GM21786 (cell line): ENCODE results near the gene PCA3.
A peak's percentile ranks its signal among the peaks of the same experiment; 100 is the strongest.
"Not testable (repeated sequence)": the region's sequence is repeated elsewhere in the genome, so short reads cannot be mapped to it uniquely, and the experiment has no call there.

Experiments used
- ATAC-seq: cut with Tn5 transposase; IDR thresholded peaks from one replicate; pipeline ENCODE4 v1.9.1; 2021; ENCODE audit not compliant: unreplicated experiment

Gene PCA3

DNA sequence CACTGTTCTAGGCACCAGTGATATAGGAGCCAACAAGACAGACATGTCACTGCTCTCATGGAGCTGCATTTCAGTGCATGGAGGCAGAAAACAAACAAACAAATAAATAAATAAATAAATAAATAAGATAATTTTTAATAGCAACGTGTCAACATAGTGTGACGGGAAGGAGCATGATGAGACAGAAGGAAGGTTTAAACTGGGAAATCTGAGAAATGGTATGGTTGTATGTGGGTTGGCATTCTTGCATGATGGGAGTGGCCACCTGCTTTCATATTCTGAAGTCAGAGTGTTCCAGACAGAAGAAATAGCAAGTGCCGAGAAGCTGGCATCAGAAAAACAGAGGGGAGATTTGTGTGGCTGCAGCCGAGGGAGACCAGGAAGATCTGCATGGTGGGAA, at the start of gene PCA3:
Gene PCA3 (plus strand): TSS at position 301 of the 400 bp plus-strand sequence.
- ATAC-seq = no peak

DNA sequence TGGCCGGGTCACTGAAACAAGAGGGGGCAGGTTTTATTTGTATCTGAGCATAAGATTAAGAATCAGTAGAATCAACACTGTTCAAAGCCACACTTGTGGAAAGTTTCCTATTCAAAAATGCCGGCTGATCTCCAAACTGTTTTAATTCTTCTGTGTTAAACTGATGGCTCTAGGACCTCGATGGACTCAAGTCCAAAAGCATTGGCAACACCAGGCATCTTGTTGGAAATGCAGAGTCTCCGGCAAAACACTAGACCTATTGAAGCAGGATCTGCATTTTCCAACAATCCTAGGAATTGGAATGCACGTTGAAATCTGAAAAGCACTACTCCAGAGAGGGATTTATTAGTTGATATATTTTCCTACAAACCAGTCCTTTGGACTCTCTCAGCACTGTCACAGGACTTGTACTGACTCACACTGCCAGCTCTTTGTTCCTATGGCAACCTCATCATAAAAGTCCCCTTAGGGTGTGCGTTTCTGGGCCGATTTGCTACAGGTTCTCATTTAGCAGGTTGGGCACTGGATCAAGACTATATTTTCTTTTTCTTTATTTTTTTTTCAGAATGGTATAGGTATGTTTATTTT, 48.1 kb upstream of the PCA3 start:
- no peak for ATAC-seq

DNA sequence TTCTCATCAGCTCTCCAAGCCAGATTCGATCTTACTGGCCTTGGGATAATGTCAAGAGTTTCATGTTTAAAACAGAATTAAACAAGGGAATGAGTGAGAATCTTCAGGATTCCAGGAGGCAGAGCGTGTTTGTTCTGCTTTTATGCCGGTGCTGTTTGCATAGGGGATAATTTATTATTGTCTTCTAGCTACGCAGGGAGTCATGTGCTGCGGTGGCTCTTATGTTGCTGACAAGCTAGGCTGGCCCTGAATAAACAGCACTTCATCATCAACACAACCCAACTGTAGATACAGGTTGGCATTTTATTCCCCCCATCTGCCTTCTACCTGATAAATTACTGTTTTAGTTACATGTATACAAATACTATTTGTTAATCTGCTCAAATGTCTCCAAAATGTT, 47.1 kb upstream of the PCA3 start:
- no peak for ATAC-seq

DNA sequence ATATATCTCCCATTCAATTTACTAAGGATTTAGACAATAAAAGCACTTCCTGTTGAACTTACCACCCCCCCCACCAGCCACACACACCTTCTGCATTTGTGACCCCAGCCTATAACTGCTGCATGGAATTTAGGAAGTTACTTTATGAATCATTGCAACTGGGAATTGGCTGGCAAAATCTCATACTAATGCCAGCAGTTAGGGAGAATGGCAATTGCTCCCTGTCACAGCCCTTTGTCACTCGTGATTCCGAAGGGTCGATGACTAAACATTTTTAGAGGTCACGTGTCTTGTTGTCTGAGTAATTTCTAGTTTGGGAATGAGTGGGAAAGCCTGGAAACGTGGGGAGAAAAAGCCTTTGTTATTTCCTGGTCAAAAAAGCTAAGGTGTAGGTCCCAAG, 46.6 kb upstream of the PCA3 start:
- no peak for ATAC-seq

DNA sequence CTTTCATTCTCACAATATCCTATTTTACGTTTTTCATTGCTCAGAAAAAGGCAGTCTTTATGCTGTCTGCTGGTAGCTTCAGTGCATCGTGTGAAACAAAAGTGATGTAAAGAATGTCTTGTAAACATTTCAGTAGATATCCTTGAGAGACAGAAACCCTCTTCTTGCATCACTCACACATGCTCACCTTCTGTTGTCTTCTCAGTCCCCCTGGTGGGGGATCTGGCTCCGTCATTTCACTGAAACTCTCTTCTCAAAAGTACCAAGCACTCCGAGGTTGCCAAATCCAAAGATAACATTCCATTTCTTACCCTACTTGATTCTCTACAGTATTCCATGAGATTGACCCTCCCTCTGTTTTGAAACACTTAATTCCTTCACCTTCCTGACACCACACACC, 46.1 kb upstream of the PCA3 start:
- ATAC-seq = no peak

DNA sequence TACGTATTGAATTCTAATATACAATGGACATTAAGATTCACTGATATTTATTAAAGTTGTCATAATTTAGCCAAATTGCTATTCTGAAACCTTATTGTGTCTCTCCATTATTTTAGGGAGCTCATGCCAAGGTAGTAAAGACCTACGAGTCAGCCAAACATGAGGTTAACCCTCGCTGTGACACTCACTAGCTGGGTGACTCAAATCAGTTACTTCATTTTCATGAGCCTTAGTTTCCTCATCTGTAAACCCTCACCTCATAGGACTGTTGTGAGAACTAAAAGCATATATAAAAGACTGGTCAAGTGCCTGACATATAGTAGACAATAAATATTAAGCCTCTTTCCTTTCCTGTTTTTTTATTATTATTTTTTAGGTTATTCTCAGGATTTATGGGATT, 44.0 kb upstream of the PCA3 start:
- ATAC-seq = no peak

DNA sequence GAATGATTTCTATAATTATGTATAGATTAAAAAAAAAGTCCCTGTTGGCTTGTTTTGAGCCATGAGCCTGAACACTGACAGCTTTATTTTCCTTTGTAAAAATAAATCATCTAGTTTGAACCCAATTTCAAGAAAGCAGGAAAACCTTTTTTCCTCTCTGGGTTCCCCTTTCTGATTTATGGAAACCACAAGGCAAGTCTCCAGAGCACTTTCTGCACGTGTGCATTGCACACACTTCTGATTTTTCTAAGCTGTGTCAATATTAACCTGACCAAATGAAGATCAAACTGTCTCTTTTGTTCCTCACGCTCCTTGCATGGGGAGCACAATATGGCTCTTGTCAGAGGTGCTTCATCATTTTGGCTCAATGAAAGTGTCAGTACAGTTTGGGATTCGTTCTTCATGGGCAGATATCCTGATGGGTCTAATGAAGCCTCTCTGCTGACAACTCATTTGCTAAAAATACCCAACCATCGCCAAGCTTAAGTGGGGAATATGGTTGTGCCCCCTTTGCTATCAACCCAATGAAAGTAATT, 39.2 kb upstream of the PCA3 start:
- ATAC-seq = no peak

DNA sequence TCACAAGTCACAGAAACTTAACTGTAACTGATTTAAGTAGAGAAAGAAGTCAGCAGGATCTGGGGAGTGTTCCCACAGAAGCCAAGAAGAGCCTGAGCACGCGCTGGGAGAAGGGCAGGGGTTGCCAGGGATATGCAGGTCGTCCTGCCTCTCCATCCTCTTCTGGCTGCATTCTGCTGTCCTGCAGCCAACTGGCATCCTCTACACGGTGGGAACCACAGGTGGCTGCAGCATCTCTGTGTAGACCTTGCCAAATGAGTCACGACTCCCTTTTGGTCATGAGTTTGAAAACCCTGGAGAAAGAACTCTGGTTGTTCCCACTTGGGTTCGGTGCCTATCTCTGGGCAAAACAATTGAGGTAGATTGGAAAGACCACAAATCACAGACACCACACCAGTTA, 38.4 kb upstream of the PCA3 start:
- no peak for ATAC-seq

DNA sequence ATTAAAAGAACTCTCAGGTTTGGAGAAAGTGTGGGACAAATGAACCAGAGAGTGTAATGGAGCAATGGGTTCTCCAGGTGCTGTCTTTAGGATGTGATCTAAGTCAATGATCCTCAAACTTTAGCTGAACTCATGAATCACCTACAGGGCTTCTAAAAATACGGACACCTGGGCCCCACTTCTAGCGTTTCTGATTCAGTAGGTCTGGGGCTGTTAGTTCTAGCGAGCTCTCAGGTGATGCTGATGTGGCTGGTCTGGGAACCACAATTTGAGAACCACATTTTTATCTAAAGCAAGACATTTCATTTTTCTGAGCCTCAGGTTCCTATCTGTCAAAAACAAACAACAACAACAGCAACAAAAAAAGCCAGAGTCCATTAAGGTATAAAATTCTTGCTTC, 35.1 kb upstream of the PCA3 start:
- ATAC-seq = no peak

DNA sequence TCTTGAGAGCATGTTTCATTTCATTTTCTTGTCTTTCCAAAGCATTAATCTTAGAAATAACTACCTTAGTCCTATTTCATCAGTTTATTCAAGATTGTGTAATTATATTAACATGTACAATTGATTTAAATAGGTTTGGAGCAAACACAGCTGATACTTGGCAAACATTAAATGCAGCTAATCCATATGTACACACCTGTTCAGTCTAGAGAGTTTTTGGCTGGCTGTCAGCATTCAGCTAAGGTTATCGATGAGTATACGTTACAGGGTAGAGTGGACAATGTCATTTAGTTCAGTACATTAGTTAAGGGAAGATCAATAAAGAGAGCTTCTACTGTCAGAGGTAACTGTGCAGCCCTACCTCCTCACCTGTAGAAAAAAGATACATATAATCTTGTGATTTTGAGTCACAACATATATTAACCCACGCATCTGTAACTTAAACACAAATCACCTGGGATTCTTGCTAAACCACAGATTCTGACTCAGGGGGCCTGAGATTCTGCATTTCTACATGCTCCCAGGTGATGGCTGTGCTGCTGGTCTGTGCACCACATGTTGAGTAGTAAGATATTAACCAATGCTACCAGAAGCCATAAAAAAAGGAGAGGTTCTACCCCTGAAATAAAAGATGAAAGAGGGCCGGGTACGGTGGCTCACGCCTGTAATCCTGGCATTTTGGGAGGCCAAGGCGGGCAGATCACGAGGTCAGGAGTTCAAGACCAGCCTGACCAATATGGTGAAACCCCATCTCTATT, 34.1 kb upstream of the PCA3 start:
- ATAC-seq = no peak

DNA sequence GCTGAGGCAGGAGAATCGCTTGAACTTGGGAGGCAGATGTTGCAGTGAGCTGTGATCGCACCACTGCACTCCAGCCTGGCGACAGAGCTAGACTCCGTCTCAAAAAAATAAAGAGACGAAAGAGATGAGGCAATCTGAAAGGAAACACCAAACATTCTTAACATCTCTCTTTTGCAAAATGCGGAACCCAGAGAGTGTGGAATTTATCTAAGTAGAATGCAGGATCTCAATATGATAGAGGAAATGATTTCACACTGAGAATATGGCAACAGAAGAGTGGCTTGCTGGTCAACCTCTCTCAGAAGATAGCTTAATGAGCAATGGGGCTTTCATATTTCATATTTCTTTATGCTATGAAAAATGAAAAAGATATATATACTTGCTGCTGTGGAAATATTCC, 33.4 kb upstream of the PCA3 start:
- no peak for ATAC-seq

DNA sequence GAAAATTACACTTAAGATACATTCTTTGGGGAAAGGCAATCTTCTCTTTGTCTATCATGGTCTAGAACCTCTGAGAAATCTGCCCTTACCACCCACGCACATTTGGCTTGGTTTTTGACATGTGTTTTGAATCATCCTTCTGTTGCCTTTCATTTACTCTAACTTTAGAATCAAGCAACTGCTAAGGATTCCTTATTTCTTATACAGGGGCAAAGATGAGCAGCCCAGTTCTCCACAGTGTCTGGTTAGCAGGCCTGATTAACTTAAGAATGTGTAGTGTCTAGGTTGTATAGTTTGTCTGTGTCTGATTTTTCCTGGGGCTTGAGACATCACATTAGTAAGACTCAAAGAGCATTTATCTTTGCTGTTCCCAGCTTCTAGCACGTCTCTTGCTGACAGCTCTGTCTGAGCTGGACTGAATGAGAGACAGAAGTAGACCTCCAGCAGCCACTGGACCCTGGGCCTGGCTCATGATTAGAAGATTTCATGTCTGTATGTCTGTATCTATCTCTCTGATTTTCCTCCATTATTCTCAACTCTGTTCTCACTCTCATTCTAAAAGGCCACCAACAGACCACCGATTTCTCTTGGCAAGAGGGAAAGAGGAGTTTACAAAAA, 31.8 kb upstream of the PCA3 start:
- ATAC-seq = no peak

DNA sequence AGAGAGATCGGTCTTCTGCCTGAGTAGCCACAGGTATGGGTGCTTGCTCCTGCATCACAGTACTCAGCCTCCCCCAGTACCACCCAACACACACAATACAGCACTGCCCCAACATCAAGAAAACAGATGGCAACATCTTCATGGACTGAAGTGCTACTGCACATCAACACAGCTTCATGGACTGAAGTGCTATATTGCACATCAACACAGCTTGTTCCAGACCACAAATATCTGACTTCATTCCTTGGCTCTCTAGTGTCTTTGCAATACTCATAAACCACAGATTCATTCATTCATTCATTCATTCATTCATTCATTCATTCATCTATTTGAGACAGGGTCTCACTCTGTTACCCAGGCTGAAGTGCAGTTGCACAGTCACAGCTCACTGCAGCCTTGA, 31.1 kb upstream of the PCA3 start:
- ATAC-seq = no peak

DNA sequence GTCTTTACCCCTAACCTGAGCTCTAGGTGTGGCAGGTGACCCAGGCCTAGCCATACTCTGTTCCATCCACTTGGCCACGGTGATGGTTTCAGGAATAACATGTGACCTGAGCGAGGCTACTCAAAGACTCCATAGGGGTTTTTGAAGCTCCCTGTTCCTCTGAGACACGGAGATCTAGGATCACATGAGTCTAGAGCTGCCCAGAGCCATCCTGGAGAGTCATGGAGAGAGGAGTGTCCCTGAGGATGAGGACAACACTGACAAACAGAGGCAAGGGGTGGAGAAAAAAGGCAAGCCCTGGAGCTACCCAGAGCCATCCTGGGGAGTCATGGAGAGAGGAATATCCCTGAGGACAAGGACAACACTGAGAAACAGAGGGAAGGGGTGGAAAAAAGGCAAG, 29.5 kb upstream of the PCA3 start:
- ATAC-seq = no peak

DNA sequence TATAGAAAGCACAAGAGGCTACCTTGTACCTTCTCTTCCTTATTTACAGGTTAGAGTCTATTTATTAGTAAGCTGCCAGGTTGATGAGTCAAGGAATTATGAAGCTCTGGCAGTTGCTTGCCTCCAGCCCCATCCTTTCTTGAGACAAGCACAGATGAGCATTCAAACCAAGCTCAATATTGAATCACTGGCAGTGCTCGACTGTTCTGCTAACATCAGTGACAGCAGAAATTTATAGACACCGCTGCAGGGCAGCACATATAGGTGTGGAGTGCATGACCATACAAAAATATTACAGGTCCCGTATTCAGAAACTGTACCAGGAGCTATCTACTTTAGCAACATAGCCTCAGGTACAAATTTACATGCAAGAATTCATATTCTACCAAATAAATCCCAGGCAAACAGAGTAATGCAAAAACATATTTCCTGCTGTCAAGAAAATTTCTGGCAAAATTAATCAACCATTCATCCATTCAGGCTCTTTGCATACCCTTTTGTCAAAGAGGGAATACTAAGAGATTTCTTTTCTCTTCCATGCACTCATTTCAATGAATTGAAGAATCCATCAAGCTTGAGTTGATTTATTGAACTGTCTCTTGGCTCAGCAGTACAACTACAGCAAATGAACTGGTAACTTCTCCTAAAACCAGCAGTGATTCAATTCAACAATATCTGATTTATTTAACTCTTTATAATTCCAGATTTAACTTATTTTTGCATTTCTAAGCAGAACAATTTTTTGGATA, 26.9 kb upstream of the PCA3 start:
- ATAC-seq = no peak

DNA sequence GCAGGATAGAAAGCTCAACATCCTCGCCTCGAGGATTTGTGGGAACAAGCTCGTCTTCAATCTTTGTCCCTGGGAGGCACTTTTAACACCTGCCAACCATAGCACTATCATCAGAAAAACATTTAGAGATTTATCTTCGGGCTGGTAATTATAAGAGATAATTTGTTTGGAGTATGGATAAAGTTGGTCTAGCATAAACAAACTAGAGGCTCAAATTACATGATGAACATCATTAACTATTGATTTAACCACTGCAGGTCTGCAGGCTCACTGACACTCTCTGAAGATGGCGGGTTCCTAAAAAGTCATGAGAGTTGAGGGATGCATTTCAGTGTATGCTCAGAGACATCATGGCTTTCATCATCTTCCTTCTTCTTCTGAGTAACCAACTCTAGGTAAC, 25.8 kb upstream of the PCA3 start:
- no peak for ATAC-seq

DNA sequence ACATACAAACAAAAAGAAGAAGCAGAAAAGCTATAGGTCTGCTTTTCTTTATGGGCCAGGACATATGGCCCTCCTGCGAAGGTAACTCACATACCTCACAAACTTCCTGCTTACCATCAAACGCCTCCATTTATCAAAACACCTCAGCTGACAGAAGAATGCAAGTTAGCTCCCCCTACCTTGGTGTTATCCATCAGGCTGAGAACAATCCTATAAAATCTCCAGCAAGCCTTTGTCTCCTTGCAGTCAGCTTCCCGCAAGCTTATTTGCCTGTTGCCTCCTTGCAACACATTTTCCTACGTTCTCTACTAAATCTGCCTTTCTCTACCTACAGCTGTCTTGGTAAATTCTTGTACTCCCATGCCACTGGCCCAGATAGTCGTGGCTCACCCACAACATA, 22.7 kb upstream of the PCA3 start:
- no peak for ATAC-seq

DNA sequence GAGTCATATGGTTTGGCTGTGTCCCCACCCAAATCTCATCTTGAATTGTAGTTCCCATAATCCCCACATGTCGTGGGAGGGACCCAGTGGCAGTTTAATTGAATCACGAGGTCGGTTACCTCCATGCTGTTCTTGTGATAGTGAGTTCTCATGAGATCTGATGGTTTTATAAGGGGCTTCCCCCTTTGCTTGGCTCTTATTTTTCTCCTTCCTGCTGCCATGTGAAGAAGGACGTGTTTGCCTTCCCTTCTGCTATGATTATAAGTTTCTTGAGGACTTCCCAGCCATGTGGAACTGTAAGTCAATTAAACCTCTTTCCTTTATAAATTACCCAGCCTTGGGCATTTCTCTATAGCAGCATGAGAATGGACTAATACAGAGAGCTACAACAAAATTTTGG, 21.3 kb upstream of the PCA3 start:
- not testable (repeated sequence) for ATAC-seq

DNA sequence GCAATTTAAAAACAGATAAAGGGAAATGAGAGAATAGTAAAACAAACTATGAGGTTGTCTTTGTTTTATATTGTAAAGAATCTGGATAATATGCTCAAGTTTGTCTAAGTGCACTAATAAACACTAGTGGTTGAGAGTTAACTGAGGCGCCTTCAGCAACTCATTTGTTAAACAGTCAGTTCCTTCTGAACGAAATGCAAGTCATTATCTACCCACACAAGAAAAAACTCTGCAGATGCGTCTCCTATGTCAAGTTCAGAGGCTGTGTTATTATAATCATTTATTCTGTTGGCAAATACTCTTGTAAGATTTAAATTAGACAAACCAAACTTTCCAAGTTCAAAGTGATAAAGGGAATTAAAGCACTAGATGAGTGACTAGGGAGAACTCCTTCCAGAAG, 20.3 kb upstream of the PCA3 start:
- no peak for ATAC-seq

DNA sequence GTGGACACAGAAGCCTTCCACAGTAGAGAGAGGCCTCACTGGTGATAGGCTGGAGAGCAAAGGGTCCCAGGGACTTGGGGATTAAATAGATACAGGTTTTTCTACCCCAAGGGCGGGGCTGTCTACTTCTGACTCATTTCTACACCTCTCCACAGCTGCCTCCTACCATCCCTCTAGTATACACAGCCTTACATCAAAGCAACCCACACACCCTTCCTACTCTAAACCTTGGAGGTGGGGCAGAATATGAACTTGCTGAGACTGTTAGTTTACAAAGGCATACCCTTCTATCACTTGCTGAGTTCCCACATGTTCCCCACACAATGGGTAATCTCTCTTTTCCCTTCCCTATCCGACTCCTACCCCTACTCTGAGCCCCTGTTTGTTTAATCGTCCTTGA, 19.9 kb upstream of the PCA3 start:
- ATAC-seq = no peak

DNA sequence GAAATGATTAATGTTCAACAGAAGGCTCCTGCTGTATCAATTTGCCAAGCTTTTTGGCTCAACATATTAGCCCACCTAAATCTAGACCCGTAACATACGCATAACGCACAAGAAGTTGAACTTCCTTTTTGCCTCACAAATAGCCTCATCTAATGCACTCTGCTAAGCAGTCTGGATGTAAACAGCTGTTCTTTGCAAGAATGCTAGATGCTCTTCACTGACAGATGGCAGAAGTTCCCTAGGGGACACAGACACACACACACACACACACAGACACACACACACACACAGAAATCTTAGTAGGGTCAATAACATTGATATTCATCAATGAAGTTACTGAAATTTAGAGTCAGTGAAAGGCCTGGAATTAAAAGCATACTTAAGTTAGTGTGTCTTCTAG, 13.2 kb upstream of the PCA3 start:
- ATAC-seq = no peak

DNA sequence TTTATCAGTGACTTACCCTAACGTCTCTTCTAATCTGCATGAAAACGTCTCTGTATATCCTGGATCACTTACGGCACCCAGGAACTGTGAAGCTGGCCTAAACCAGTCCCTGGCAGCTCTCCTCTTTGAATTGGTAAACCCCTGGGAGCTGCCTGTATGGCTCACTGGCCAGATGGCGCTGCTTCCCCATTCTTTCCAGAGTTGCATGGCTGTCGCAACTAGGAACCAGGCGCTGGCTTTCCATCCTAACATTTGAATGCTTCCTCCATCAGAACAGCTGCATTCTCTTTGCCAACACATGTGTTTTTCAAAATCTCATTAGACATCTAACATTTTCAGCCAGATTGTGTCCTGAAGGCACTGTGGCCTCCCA, 8.0 kb upstream of the PCA3 start:
- peak; percentile 22 for ATAC-seq
